Measurements from ENCODE around the gene FARS2. TPM values are rescaled to one million over a fixed set of nuclear protein-coding genes. Genes with fewer than 3 reads are reported as not detected.
"Not testable (repeated sequence)": the region's sequence is repeated elsewhere in the genome, so short reads cannot be mapped to it uniquely, and the experiment has no call there.

The FARS2 gene
- total RNA-seq, 4 donors from 2014 or later = 10.6 to 24.9 (median 15.2) TPM

DNA sequence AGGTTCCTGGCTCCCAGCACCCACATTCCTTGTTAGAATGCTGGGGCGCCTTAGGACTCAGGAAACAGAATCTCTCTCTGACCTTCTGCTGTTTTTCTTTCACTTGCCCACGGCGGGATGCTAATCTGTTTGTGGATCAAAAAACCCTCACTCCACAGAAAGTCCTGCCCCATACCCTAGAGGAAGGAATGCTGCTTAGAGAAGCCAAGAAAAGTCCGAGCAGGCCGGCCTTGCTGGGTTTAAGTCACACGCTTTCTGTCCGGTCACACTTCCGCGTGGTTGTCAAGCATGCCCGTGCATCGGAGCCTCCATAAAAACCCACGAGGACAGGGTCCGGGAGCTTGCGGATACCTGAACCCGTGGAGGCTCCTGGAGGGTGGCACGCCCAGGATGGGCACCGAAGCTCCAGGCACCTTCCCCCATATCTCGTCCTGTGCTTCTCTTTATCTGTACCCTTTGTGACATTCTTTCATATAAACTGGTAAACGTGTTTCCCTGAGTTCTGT, 522.3 kb downstream of the FARS2 start:
- H3K9me3 ChIP-seq = no peaks in the 10 kb centered on the region
- no peak overlapping the region for H3K27ac ChIP-seq (replicated peaks in 1 of 4)
- peaks cover 0 to 12% (median 8%) of the 10 kb centered on the region in 4 donors for H3K4me1 ChIP-seq
- DNase-seq (ENCODE audit: extremely low spot score) = no peak
- TF ChIP-seq POLR2AphosphoS5 (IDR thresholded peaks at IDR 0.05) (no peak), EP300 (IDR thresholded peaks at IDR 0.05) (no peak), POLR2A (IDR thresholded peaks at IDR 0.05; ENCODE audit: low read depth) (no peak)
- TF ChIP-seq, protein P1, sequence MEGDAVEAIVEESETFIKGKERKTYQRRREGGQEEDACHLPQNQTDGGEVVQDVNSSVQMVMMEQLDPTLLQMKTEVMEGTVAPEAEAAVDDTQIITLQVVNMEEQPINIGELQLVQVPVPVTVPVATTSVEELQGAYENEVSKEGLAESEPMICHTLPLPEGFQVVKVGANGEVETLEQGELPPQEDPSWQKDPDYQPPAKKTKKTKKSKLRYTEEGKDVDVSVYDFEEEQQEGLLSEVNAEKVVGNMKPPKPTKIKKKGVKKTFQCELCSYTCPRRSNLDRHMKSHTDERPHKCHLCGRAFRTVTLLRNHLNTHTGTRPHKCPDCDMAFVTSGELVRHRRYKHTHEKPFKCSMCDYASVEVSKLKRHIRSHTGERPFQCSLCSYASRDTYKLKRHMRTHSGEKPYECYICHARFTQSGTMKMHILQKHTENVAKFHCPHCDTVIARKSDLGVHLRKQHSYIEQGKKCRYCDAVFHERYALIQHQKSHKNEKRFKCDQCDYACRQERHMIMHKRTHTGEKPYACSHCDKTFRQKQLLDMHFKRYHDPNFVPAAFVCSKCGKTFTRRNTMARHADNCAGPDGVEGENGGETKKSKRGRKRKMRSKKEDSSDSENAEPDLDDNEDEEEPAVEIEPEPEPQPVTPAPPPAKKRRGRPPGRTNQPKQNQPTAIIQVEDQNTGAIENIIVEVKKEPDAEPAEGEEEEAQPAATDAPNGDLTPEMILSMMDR (IDR thresholded peaks at IDR 0.05) = no peak
- H3K36me3 ChIP-seq = no peaks in the 10 kb centered on the region
- WGBS = 90% methylated on average over 19 of the region's 19 CpGs
- H3K27me3 ChIP-seq = no peaks in the 10 kb centered on the region
- H3K4me3 ChIP-seq = no peak overlapping the region
- intact Hi-C loops (cut with DNase I) = no loop called here

DNA sequence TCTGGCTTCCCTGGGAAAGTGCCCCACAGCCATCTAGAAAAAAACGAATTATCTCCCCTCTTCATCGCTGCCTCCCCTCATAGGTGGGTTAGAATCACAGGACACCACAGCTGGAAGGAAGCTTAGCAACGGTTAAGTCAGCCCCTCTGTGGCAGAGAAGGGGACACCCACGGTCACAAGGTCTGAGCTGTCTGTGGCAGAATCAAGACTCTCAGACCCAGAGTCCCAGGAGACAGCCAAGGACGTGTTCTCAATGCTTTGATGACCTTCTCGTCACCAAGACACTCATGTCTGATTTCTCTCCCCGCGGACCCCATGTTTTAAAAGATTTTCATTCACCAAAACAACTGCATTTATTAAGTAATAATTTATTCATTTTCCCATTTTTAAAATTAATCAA, 523.9 kb downstream of the FARS2 start:
- H3K4me1 ChIP-seq = peaks cover 0 to 12% (median 8%) of the 10 kb centered on the region in 4 donors
- H3K4me3 ChIP-seq = no peak overlapping the region
- TF ChIP-seq POLR2AphosphoS5 (IDR thresholded peaks at IDR 0.05) (no peak), EP300 (IDR thresholded peaks at IDR 0.05) (no peak), POLR2A (IDR thresholded peaks at IDR 0.05; ENCODE audit: low read depth) (no peak)
- TF ChIP-seq, protein P1 (IDR thresholded peaks at IDR 0.05) = no peak
- H3K9me3 ChIP-seq = no peaks in the 10 kb centered on the region
- H3K27me3 ChIP-seq = no peaks in the 10 kb centered on the region
- no peak overlapping the region for H3K27ac ChIP-seq (replicated peaks in 1 of 4)
- intact Hi-C loops (cut with DNase I) = no loop called here
- 76% methylated on average over 8 of the region's 8 CpGs for WGBS
- H3K36me3 ChIP-seq = no peaks in the 10 kb centered on the region
- no peak for DNase-seq (ENCODE audit: extremely low spot score)

DNA sequence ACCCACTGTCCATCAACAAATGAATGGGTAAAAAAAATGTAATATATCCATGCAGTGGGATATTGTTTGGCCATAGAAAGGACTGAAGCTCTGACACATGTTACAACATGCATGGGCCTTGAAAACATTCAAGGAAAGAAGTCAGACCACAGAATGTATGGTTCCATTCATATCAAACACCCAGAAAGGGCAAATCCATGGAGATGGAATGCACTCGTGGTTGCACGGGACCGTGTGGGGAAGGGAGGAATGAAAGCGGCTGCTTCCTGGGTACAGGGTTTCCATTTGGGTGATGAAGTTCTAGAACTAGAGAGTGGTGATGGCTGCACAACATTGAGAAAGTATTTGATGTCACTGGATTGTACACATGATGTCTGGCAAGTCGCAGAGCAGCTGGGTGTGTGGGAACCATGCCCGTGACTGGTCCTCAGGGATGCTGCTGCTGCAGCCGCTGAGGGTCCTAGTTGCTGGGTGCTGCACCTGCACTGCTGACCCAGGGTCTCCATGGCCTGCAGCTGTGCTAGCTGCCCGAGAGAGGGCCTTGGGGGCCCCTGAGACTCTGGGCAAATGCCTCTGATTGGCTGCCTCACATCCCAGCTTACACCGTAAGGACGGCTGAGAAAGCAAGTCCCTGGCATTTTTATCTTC, 525.1 kb downstream of the FARS2 start:
- H3K9me3 ChIP-seq = no peaks in the 10 kb centered on the region
- H3K4me1 ChIP-seq = peaks cover 0 to 12% (median 8%) of the 10 kb centered on the region in 4 donors
- no peaks in the 10 kb centered on the region for H3K36me3 ChIP-seq
- 85% methylated on average over 7 of the region's 10 CpGs for WGBS
- H3K27ac ChIP-seq (replicated peaks in 1 of 4) = no peak overlapping the region
- DNase-seq (ENCODE audit: extremely low spot score) = no peak
- no peaks in the 10 kb centered on the region for H3K27me3 ChIP-seq
- intact Hi-C loops (cut with DNase I) = no loop called here
- H3K4me3 ChIP-seq = no peak overlapping the region
- TF ChIP-seq, protein P1 (IDR thresholded peaks at IDR 0.05) = no peak
- TF ChIP-seq EP300 (IDR thresholded peaks at IDR 0.05) (no peak), POLR2AphosphoS5 (IDR thresholded peaks at IDR 0.05) (no peak), POLR2A (IDR thresholded peaks at IDR 0.05; ENCODE audit: low read depth) (no peak)

DNA sequence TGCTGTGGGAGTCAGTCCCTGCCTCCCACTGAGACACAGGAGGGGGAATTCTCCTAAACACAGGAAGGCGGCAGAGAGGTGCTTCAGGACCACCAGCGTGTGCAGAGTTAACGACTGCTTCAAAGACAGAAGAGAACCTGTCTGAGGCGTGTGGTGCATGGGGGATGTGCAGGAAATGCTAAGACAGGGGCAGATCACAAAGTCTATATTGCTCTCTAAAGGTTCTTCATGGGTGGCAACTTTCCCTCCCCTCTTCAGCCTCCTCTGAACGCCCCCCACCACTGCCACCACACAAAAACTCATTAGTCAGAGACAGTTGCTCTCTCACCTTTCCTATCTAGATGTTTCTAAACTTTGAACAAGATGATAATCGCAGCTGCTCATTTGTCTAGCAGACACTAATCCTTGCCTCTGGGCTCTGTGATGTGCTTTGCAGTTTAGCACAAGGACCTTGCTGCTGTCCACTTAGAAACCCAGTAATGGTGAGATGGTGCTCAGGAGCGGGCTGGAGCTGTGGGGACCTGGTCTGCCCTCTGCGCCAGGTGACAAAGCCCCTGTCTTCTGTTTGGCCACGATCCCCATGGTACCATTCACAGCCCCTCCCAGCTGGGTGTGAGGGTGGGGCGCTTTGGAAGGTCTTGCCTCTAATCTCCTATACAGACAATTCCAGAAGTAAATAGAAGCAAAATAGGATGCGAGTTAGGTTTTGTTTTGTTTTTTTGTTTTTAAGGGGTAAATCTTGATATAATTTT, 525.8 kb downstream of the FARS2 start:
- 72% methylated on average over 10 of the region's 11 CpGs for WGBS
- no peaks in the 10 kb centered on the region for H3K36me3 ChIP-seq
- intact Hi-C loops (cut with DNase I) = no loop called here
- peaks cover 0 to 12% (median 8%) of the 10 kb centered on the region in 4 donors for H3K4me1 ChIP-seq
- H3K9me3 ChIP-seq = no peaks in the 10 kb centered on the region
- H3K27me3 ChIP-seq = no peaks in the 10 kb centered on the region
- TF ChIP-seq POLR2AphosphoS5 (IDR thresholded peaks at IDR 0.05) (no peak), POLR2A (IDR thresholded peaks at IDR 0.05; ENCODE audit: low read depth) (no peak), EP300 (IDR thresholded peaks at IDR 0.05) (no peak)
- TF ChIP-seq, protein P1 (IDR thresholded peaks at IDR 0.05) = no peak
- no peak overlapping the region for H3K27ac ChIP-seq (replicated peaks in 1 of 4)
- no peak overlapping the region for H3K4me3 ChIP-seq
- no peak for DNase-seq (ENCODE audit: extremely low spot score)

DNA sequence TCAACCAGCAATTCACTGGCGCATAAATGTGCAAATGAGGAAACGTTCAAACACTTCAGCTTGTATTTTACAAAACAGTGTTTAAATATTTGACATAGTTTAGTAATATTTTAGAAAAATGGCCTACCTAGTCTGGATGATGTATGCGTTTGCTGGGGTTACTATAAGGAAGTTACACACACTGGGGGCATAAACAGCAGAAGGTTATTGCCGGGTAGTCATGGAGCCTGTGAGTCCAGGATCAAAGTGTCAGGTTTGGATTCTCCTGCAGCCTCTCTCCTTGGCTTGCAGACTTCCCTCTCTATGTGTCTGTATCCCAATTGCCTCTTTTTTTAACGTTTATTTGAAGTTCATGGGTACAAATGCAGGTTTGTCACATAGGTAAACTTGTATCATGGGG, 528.1 kb downstream of the FARS2 start:
- DNase-seq (ENCODE audit: extremely low spot score); H3K36me3 ChIP-seq; H3K9me3 ChIP-seq; intact Hi-C loops (cut with DNase I); H3K4me1 ChIP-seq; H3K4me3 ChIP-seq; H3K27me3 ChIP-seq; H3K27ac ChIP-seq (replicated peaks in 1 of 4): not testable (repeated sequence)
- WGBS = 76% methylated on average over 5 of the region's 5 CpGs

DNA sequence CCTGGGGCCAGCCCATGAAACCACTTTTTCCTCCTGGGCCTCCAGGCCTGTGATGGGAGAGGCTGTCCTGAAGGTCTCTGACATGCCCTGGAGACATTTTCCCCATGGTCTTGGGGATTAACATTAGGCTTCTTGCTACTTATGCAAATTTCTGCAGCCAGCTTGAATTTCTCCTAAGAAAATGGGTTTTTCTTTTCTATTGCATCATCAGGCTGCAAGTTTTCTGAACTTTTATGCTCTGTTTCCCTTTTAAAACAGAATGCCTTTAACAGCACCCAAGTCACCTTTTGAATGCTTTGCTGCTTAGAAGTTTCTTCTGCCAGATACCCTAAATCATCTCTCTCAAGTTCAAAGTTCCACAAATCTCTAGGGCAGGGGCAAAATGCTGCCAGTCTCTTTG, 535.2 kb downstream of the FARS2 start:
- H3K27ac ChIP-seq (replicated peaks in 1 of 4); H3K27me3 ChIP-seq; H3K36me3 ChIP-seq; H3K4me1 ChIP-seq; H3K9me3 ChIP-seq; H3K4me3 ChIP-seq; intact Hi-C loops (cut with DNase I); DNase-seq (ENCODE audit: extremely low spot score): not testable (repeated sequence)

DNA sequence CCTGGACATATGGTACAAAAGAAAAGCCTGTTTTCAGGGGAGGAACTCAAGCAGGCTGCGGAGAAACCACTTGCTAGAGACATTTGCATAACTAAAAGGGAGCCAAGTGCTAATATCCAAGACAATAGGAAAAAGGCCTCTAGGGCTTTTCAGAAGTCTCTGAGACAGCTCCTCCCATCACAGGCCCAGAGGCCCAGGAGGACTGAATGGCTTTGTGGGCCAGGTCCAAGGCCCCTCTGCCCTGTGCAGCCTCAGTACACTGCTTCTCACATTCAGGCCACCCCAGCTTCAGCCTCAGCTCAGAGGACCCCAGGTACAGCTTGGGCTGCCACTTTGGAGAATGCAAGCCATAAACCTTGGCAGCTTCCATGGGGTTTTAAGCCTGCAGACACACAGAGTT, 545.1 kb downstream of the FARS2 start:
- H3K4me3 ChIP-seq; H3K27ac ChIP-seq (replicated peaks in 1 of 4); H3K27me3 ChIP-seq; DNase-seq (ENCODE audit: extremely low spot score); H3K4me1 ChIP-seq; intact Hi-C loops (cut with DNase I); H3K36me3 ChIP-seq: not testable (repeated sequence)
- H3K9me3 ChIP-seq = peaks cover 0 to 12% (median 5%) of the 10 kb centered on the region in 4 donors
- 97% methylated on average over 1 of the region's 1 CpG for WGBS
